IPS-15b (cell line): Measurements from ENCODE around the gene UGT1A3.
"Not testable (repeated sequence)": the region's sequence is repeated elsewhere in the genome, so short reads cannot be mapped to it uniquely, and the experiment has no call there.

Experiments used
- H3K27me3 ChIP-seq: one replicate; pipeline ENCODE4 v1.6.1; 2013; ENCODE audit warnings: low read length; ENCODE audit not compliant: control insufficient read depth, insufficient read depth
- H3K36me3 ChIP-seq: one replicate; pipeline ENCODE4 v1.6.1; 2013; ENCODE audit warnings: low read length; ENCODE audit not compliant: control insufficient read depth, insufficient read depth
- H3K4me1 ChIP-seq: one replicate; pipeline ENCODE4 v1.6.1; 2013; ENCODE audit warnings: mild to moderate bottlenecking, low read length; ENCODE audit not compliant: control insufficient read depth, insufficient read depth
- H3K4me3 ChIP-seq: one replicate; pipeline ENCODE4 v1.5.1; 2013; ENCODE audit warnings: low read depth, low read length
- H3K9ac ChIP-seq: one replicate; pipeline ENCODE4 v1.6.1; 2013; ENCODE audit warnings: low read depth, mild to moderate bottlenecking, low read length
- H3K9me3 ChIP-seq: one replicate; pipeline ENCODE4 v1.6.1; 2013; ENCODE audit warnings: mild to moderate bottlenecking, low read length; ENCODE audit not compliant: control insufficient read depth, insufficient read depth

Gene UGT1A3

DNA sequence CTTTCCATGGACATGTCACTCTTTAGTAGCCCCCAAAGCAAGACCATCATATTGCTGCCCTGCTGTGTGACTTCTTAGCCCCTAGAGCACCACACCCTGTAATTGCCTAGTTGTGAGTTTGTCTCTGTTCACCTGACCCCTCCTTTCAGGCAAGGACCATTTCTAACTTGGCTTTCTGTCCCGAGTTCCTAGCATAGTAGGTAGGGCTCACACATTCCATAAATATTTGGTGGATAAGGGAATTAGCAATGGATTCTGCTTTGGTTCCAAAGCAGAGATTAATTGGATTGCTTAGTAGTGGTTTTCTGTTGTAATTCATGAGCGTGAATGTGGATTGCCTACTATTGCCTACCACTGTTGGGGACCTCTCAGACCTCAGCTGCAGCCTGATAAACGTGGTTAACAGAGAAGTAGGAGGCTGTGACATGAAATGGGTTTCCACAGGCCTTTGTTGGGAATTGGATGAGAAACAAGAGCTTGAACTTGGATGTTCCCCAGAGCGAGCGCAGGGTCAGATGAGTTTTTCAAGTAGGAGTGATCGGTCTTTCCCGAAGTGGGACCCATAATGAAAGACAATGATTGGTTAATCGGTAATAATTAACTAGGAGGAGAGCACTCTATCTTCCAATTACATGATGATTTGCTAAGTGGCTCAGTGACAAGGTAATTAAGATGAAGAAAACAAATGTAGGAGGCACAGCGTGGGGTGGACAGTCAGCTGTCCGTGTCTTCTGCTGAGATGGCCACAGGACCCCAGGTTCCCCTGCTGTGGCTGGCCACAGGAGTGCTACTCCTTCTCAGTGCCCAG lies 17.8 kb downstream of the UGT1A3 start:
- no peak overlapping the region for H3K4me3 ChIP-seq
- no peak overlapping the region for H3K9ac ChIP-seq

DNA sequence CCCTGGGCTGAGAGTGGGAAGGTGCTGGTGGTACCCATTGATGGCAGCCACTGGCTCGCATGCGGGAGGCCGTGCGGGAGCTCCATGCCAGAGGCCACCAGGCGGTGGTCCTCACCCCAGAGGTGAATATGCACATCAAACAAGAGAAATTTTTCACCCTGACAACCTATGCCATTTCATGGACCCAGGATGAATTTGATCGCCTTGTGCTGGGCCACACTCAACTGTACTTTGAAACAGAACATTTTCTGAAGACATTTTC lies 18.4 kb downstream of the UGT1A3 start:
- Histone ChIP-seq H3K9ac (no peak overlapping the region), H3K9me3 (no peaks in the 10 kb centered on the region), H3K4me1 (no peaks in the 10 kb centered on the region), H3K4me3 (no peak overlapping the region), H3K36me3 (no peaks in the 10 kb centered on the region), H3K27me3 (no peaks in the 10 kb centered on the region)

More for the DNA sequence above, 17.8 kb downstream of the UGT1A3 start:
- Histone ChIP-seq H3K9me3 (no peaks in the 10 kb centered on the region), H3K27me3 (no peaks in the 10 kb centered on the region), H3K36me3 (no peaks in the 10 kb centered on the region), H3K4me1 (no peaks in the 10 kb centered on the region)

DNA sequence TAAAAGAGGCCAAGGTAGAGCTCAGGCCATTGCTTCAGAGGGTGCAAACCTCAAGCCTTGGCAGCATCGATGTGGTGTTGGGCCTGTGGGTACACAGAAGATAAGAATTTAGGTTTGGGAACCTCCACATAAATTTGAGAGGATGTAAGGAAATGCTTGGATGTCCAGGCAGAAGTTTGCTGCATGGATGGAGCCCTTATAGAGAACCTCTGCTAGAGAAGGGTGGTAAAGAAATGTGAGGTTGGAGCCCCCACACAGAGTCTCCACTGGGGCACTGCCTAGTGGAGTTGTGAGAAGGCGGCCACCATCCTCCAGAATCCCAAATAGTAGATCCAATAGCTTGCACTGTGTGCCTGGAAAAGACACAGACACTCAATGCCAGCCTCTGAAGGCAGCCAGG lies 21.8 kb downstream of the UGT1A3 start:
- H3K9ac ChIP-seq, H3K36me3 ChIP-seq, H3K4me1 ChIP-seq, H3K4me3 ChIP-seq, H3K9me3 ChIP-seq, H3K27me3 ChIP-seq: not testable (repeated sequence)

DNA sequence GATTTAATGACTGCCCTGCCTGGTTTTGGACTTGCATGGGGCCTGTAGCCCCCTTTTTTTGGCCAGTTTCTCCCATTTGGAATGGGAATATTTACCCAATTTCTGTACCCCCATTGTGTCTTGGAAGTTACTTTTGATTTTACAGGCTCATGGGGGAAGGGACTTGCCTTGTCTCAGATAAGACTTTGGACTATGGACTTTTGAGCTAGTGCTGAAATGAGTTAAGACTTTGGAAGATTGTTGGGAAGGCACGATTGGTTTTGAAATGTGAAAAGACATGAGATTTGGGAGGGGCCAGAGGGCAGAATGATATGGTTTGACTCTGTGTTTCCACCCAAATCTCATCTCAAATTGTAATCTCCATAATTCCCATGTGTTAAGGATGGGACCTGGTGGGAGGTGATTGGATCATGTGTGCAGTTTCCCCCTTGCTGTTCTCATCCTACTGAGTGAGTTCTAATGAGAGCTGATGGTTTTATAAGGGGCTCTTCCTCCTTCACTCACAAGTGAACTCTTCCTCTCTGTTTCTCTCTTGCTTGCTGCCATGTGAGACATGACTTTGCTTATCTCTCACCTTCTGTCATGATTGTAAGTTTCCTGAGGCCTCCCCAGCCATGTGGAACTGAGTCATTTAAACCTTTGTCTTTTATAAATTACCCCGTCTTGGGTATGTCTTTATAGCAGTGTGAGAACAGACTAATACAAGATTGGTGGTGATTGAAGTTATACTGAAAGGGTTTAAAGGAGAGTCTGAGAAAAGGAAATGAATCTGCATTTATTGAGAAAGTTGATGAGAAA lies 22.6 kb downstream of the UGT1A3 start:
- H3K4me1 ChIP-seq, H3K4me3 ChIP-seq, H3K27me3 ChIP-seq, H3K36me3 ChIP-seq, H3K9ac ChIP-seq, H3K9me3 ChIP-seq: not testable (repeated sequence)

DNA sequence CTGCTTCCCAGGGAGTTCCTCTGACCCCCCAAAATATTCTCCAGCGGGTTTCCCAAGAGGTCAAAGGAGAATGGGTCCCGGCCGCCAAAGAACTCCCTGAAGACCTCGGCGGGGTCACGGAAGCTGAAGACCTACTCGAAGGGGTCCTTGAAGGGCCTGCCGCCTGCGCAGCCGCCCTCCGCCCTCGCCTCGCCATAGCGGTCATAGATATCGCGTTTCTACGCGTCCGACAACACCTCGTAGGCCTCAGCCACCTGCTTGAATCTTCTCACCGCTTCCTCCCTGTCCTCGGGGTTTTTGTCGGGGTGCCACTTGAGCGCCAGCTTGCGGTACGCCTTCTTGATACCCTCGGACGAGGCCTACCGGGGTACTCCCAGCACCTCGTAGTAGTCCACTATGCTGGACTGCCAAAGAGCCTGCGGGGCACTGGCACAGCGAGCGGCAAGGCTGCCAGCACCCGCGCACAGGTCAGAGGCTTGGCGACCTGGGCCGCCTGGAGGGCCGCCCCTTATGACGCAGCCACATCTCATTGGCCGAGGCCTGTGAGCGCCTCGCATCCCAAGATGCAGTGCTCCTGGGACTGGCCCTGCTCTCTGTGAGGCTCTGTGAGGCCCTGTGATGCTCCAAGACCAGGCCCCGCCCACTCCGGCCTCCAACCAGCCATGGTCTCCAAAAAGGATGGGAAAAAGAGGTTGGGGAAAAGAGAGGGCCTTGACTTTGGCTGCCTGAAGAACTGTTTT lies 26.2 kb downstream of the UGT1A3 start:
- Histone ChIP-seq H3K36me3 (no peaks in the 10 kb centered on the region), H3K9ac (no peak overlapping the region), H3K4me1 (no peaks in the 10 kb centered on the region)

DNA sequence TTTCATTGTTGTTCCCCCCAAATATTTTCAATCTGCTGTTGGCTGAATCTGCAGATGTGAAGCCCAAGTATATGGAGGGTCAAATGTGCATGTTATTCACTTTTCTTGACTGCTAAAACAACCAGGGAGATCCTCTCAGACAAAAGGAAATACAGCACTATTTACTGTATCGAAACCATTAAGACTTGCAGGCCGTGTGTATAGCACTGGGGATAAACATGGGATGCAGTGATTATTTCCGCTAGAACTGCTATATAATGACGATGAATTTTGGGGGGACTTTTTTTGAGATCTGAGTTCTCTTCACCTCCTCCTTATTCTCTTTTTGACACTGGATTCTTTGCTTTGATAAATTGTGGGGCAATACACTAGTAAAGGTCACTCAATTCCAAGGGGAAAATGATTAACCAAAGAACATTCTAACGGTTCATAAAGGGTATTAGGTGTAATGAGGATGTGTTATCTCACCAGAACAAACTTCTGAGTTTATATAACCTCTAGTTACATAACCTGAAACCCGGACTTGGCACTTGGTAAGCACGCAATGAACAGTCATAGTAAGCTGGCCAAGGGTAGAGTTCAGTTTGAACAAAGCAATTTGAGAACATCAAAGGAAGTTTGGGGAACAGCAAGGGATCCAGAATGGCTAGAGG lies 27.7 kb downstream of the UGT1A3 start:
- no peak overlapping the region for H3K9ac ChIP-seq
- H3K27me3 ChIP-seq: no peaks in the 10 kb centered on the region
- no peaks in the 10 kb centered on the region for H3K9me3 ChIP-seq
- H3K4me3 ChIP-seq: no peak overlapping the region
- no peaks in the 10 kb centered on the region for H3K4me1 ChIP-seq
- H3K36me3 ChIP-seq: no peaks in the 10 kb centered on the region

More for the DNA sequence above, 26.2 kb downstream of the UGT1A3 start:
- Histone ChIP-seq H3K27me3 (no peaks in the 10 kb centered on the region), H3K9me3 (no peaks in the 10 kb centered on the region), H3K4me3 (no peak overlapping the region)

DNA sequence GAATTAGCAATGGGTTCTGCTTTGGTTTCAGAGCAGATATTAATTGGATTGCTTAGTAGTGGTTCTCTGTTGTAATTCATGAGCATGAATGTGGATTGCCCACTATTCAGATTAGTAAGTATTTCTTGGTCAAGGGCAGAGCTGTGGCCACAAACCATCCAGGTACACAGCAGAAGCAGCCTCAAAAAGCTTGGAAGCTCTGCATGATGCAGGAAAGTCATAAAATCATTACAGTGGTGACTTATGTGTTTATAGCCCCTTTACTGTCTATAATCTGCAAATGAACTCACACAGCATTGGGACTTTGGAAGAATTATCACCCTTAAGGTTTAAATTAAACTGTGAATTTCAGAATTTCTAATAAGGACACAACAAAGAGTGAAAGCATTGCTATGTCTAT lies 29.3 kb downstream of the UGT1A3 start:
- Histone ChIP-seq H3K9ac (no peak overlapping the region), H3K9me3 (no peaks in the 10 kb centered on the region), H3K36me3 (no peaks in the 10 kb centered on the region), H3K27me3 (no peaks in the 10 kb centered on the region), H3K4me3 (no peak overlapping the region), H3K4me1 (no peaks in the 10 kb centered on the region)

DNA sequence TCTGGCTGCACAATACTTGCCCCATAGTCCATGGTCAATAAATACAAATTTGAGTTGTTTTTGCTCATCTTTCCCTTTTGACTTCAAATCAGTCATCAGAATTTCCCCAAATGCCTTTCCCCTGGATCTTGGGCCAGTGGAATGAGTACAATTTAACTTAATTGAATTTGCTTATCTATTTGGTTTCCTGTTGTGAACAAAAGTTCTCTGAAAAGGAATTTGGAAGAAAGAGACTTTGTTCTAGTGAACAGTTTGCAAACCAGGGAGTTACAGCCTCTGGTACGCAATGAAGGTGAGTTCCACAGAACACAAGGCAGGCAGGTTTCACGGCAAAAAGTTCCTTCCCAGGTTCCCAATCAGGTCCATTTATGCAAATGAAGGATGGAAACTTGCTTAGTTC lies 30.0 kb downstream of the UGT1A3 start:
- no peaks in the 10 kb centered on the region for H3K4me1 ChIP-seq
- no peaks in the 10 kb centered on the region for H3K9me3 ChIP-seq
- H3K9ac ChIP-seq: no peak overlapping the region
- H3K36me3 ChIP-seq: no peaks in the 10 kb centered on the region
- H3K27me3 ChIP-seq: no peaks in the 10 kb centered on the region
- H3K4me3 ChIP-seq: no peak overlapping the region

DNA sequence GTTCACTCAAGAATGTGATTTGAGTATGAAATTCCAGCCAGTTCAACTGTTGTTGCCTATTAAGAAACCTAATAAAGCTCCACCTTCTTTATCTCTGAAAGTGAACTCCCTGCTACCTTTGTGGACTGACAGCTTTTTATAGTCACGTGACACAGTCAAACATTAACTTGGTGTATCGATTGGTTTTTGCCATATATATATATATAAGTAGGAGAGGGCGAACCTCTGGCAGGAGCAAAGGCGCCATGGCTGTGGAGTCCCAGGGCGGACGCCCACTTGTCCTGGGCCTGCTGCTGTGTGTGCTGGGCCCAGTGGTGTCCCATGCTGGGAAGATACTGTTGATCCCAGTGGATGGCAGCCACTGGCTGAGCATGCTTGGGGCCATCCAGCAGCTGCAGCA lies 31.2 kb downstream of the UGT1A3 start, which contains the start of gene UGT1A1:
TSS of gene UGT1A1 (plus strand) at position 228 of the 400 bp plus-strand sequence. CDS start at position 246, 18 bp downstream.
- H3K4me1 ChIP-seq: no peaks in the 10 kb centered on the region
- H3K36me3 ChIP-seq: no peaks in the 10 kb centered on the region
- H3K27me3 ChIP-seq: no peaks in the 10 kb centered on the region
- no peaks in the 10 kb centered on the region for H3K9me3 ChIP-seq
- H3K9ac ChIP-seq: no peak within 1 kb of the TSS
- H3K4me3 ChIP-seq: no peak within 1 kb of the TSS

DNA sequence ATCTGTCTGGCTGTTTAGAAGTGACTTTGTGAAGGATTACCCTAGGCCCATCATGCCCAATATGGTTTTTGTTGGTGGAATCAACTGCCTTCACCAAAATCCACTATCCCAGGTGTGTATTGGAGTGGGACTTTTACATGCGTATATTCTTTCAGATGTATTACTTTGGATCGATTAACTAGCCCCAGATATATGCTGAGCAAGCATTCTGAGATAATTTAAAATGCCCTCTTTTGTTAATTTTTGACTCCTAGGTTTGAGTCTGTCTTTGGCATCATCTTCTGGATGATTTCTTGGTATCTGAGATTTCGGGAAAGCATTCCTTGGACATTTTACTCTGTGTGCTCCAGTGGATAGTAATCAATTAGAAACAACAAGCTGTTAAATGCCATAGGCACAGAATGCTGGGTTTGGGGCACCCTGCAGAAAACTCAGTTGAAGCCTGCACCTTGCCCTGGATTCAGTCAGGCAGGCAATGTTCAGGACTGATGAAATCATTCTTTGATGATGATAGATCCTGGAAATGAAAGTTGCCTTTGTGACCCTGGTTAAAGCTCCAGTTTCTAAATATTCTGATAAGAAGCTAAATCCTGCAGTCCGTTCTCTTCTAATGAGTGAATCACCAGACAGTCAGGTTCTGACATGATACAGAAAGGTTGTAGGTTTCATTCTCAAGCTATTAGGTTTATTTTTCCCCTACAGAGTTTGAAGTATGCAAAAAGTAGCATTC lies 32.4 kb downstream of the UGT1A3 start:
- H3K9ac ChIP-seq: no peak overlapping the region
- H3K36me3 ChIP-seq: no peaks in the 10 kb centered on the region
- no peaks in the 10 kb centered on the region for H3K27me3 ChIP-seq
- no peak overlapping the region for H3K4me3 ChIP-seq
- H3K4me1 ChIP-seq: no peaks in the 10 kb centered on the region
- no peaks in the 10 kb centered on the region for H3K9me3 ChIP-seq

DNA sequence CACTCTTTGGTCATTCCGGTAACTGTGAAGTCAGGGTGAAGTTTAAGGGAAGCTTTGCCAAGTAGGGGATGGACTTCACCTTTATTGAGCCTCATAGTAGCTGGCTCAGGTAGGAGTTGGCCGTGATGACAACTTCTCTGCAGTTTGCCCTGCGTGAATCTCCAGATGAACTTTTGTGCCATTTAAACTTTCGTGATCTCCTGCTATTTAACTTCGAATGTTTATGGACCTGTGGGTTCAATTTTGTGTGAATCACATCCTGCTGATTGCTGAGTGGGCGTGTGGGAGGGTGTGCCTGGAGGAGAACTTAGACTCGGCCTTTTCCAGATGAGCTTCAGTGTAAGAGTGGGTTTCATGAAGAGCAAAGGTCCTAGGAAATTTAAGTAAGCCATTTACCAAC lies 35.4 kb downstream of the UGT1A3 start:
- H3K36me3 ChIP-seq: no peaks in the 10 kb centered on the region
- H3K9ac ChIP-seq: no peak overlapping the region
- no peak overlapping the region for H3K4me3 ChIP-seq
- no peaks in the 10 kb centered on the region for H3K9me3 ChIP-seq
- no peaks in the 10 kb centered on the region for H3K4me1 ChIP-seq
- H3K27me3 ChIP-seq: no peaks in the 10 kb centered on the region
